ENCODE data around the gene THPO.

Gene THPO

GRCh38 chr3:184354121-184354728 is 23.8 kb downstream of the THPO start:
- TF ChIP-seq GATA3 (IDR thresholded peaks at IDR 0.05; ENCODE audit: low read depth, low read length) (no peak), GATA2 (IDR thresholded peaks at IDR 0.05; ENCODE audit: low read depth, low read length) (no peak)

- TF ChIP-seq GATA2 (IDR thresholded peaks at IDR 0.05; ENCODE audit: low read depth, low read length) = no peak
- TF ChIP-seq GATA3 (IDR thresholded peaks at IDR 0.05; ENCODE audit: low read depth, low read length) = no peak
Observed at GRCh38 chr3:184353546-184353941, 24.5 kb downstream of the THPO start.

- TF ChIP-seq GATA2 (IDR thresholded peaks at IDR 0.05; ENCODE audit: low read depth, low read length) = no peak
- TF ChIP-seq GATA3 (IDR thresholded peaks at IDR 0.05; ENCODE audit: low read depth, low read length) = no peak
Observed at GRCh38 chr3:184352897-184353545, 25.0 kb downstream of the THPO start.

- TF ChIP-seq GATA3 (IDR thresholded peaks at IDR 0.05; ENCODE audit: low read depth, low read length) = no peak
- no peak for TF ChIP-seq GATA2 (IDR thresholded peaks at IDR 0.05; ENCODE audit: low read depth, low read length)
Observed at GRCh38 chr3:184352149-184352785, 25.7 kb downstream of the THPO start.

- no peak for TF ChIP-seq GATA3 (IDR thresholded peaks at IDR 0.05; ENCODE audit: low read depth, low read length)
- no peak for TF ChIP-seq GATA2 (IDR thresholded peaks at IDR 0.05; ENCODE audit: low read depth, low read length)
Observed at GRCh38 chr3:184351511-184352148, 26.4 kb downstream of the THPO start.

- TF ChIP-seq GATA3 (IDR thresholded peaks at IDR 0.05; ENCODE audit: low read depth, low read length) (no peak), GATA2 (IDR thresholded peaks at IDR 0.05; ENCODE audit: low read depth, low read length) (no peak)
Observed at GRCh38 chr3:184350618-184351017, 27.4 kb downstream of the THPO start.

- TF ChIP-seq GATA2 (IDR thresholded peaks at IDR 0.05; ENCODE audit: low read depth, low read length) (no peak), GATA3 (IDR thresholded peaks at IDR 0.05; ENCODE audit: low read depth, low read length) (no peak)
Observed at GRCh38 chr3:184349563-184350470, 28.2 kb downstream of the THPO start.

GRCh38 chr3:184348057-184348382 is 30.0 kb downstream of the THPO start:
- TF ChIP-seq GATA3 (IDR thresholded peaks at IDR 0.05; ENCODE audit: low read depth, low read length) (no peak), GATA2 (IDR thresholded peaks at IDR 0.05; ENCODE audit: low read depth, low read length) (no peak)

GRCh38 chr3:184347321-184348056 is 30.5 kb downstream of the THPO start:
- TF ChIP-seq GATA2 (IDR thresholded peaks at IDR 0.05; ENCODE audit: low read depth, low read length) (no peak), GATA3 (IDR thresholded peaks at IDR 0.05; ENCODE audit: low read depth, low read length) (no peak)

- TF ChIP-seq GATA2 (IDR thresholded peaks at IDR 0.05; ENCODE audit: low read depth, low read length) (no peak), GATA3 (IDR thresholded peaks at IDR 0.05; ENCODE audit: low read depth, low read length) (no peak)
Observed at GRCh38 chr3:184346480-184347190, 31.4 kb downstream of the THPO start.

- no peak for TF ChIP-seq GATA3 (IDR thresholded peaks at IDR 0.05; ENCODE audit: low read depth, low read length)
Observed at GRCh38 chr3:184345317-184346144, 32.5 kb downstream of the THPO start.

All from SH-SY5Y (cell line).